DOHH2 (cell line): ENCODE results near the gene WDFY4.

Source experiments
- H3F3A ChIP-seq: fragments of 200-600 bp; sonication (generic), shearing (Covaris generic); 2 replicates; pipeline ENCODE4 v1.6.0; 2016; ENCODE audit warnings: antibody characterized with exemption, mild to moderate bottlenecking; ENCODE audit not compliant: control insufficient read depth, insufficient read depth
- H3K27ac ChIP-seq: fragments of 200-600 bp; sonication (generic); 2 replicates; pipeline ENCODE4 v1.5.1; 2014; ENCODE audit warnings: low read depth, mild to moderate bottlenecking, low read length, moderate library complexity
- H3K27me3 ChIP-seq: fragments of 200-600 bp; sonication (generic); 2 replicates; pipeline ENCODE4 v1.6.1; 2014; ENCODE audit warnings: mild to moderate bottlenecking, low read length, mixed read lengths; ENCODE audit not compliant: control insufficient read depth
- H3K36me3 ChIP-seq: fragments of 200-600 bp; sonication (generic); 2 replicates; pipeline ENCODE4 v1.6.1; 2014; ENCODE audit warnings: mild to moderate bottlenecking, low read length, moderate library complexity, mixed read lengths; ENCODE audit not compliant: control insufficient read depth
- H3K4me1 ChIP-seq: fragments of 200-600 bp; sonication (generic); 2 replicates; pipeline ENCODE4 v1.6.1; 2014; ENCODE audit warnings: mild to moderate bottlenecking, low read length, mixed read lengths; ENCODE audit not compliant: control insufficient read depth
- H3K4me2 ChIP-seq: fragments of 200-600 bp; sonication (generic); 2 replicates; pipeline ENCODE4 v1.6.0; 2014; ENCODE audit warnings: mild to moderate bottlenecking, low read length, moderate library complexity
- H3K4me3 ChIP-seq: fragments of 200-600 bp; sonication (generic); 2 replicates; pipeline ENCODE4 v1.5.1; 2014; ENCODE audit warnings: mild to moderate bottlenecking, low read length, mixed read lengths
- H3K79me2 ChIP-seq: fragments of 200-600 bp; sonication (generic); 2 replicates; pipeline ENCODE4 v1.6.1; 2014; ENCODE audit warnings: mild to moderate bottlenecking, low read length, mixed read lengths; ENCODE audit not compliant: control insufficient read depth
- H3K9me2 ChIP-seq: fragments of 200-600 bp; sonication (generic); replicated peaks from 2 replicates; pipeline ENCODE4 v1.6.1; 2014; ENCODE audit warnings: mild to moderate bottlenecking, low read length, mixed read lengths; ENCODE audit not compliant: control insufficient read depth
- H3K9me3 ChIP-seq: fragments of 200-600 bp; sonication (generic); 2 replicates; pipeline ENCODE4 v1.6.1; 2014; ENCODE audit warnings: antibody characterized with exemption, low read length, mixed read lengths; ENCODE audit not compliant: control insufficient read depth, insufficient read depth
- H4K20me1 ChIP-seq: fragments of 200-600 bp; sonication (generic); 2 replicates; pipeline ENCODE4 v1.6.0; 2014; ENCODE audit warnings: low read depth, mild to moderate bottlenecking, antibody characterized with exemption, low read length, moderate library complexity; ENCODE audit not compliant: control insufficient read depth, insufficient read depth
- CTCF ChIP-seq: fragments of 200-600 bp; sonication (generic); IDR thresholded peaks from one replicate; pipeline ENCODE4 v1.5.1; 2014; ENCODE audit warnings: antibody characterized with exemption, mild to moderate bottlenecking, low read depth, low read length; ENCODE audit not compliant: poor library complexity, severe bottlenecking
- EZH2phosphoT487 ChIP-seq: fragments of 200-600 bp; sonication (generic); IDR thresholded peaks from 2 replicates; pipeline ENCODE4 v1.6.1; 2017; ENCODE audit warnings: borderline replicate concordance, mild to moderate bottlenecking, antibody characterized with exemption, low read length, moderate library complexity, mixed read lengths

The WDFY4 gene

GRCh38 chr10:48819783-48820182 lies 135.1 kb downstream of the WDFY4 start:
- H3K27me3 ChIP-seq: no peaks in the 10 kb centered on the region
- H4K20me1 ChIP-seq: no peaks in the 10 kb centered on the region
- no peak overlapping the region for H3K27ac ChIP-seq
- H3F3A ChIP-seq: no peaks in the 10 kb centered on the region
- no peak overlapping the region for H3K4me3 ChIP-seq
- no peaks in the 10 kb centered on the region for H3K4me1 ChIP-seq
- no peaks in the 10 kb centered on the region for H3K9me2 ChIP-seq
- H3K36me3 ChIP-seq: peaks cover 35% of the 10 kb centered on the region
- no peaks in the 10 kb centered on the region for H3K79me2 ChIP-seq
- no peak overlapping the region for H3K4me2 ChIP-seq
- no peak for TF ChIP-seq CTCF
- no peak for TF ChIP-seq EZH2phosphoT487
- no peaks in the 10 kb centered on the region for H3K9me3 ChIP-seq

GRCh38 chr10:48820231-48820630 lies 135.6 kb downstream of the WDFY4 start:
- Histone ChIP-seq H3K79me2 (no peaks in the 10 kb centered on the region), H4K20me1 (no peaks in the 10 kb centered on the region), H3K27ac (no peak overlapping the region), H3K9me3 (no peaks in the 10 kb centered on the region), H3K36me3 (peaks cover 37% of the 10 kb centered on the region), H3K4me2 (no peak overlapping the region), H3K4me3 (no peak overlapping the region), H3K4me1 (no peaks in the 10 kb centered on the region), H3K27me3 (no peaks in the 10 kb centered on the region), H3K9me2 (no peaks in the 10 kb centered on the region), H3F3A (no peaks in the 10 kb centered on the region)
- TF ChIP-seq CTCF: no peak
- TF ChIP-seq EZH2phosphoT487: no peak

GRCh38 chr10:48820699-48821098 lies 136.0 kb downstream of the WDFY4 start:
- Histone ChIP-seq H3K9me3 (no peaks in the 10 kb centered on the region), H4K20me1 (no peaks in the 10 kb centered on the region), H3K9me2 (no peaks in the 10 kb centered on the region), H3K4me2 (no peak overlapping the region), H3K79me2 (no peaks in the 10 kb centered on the region), H3K36me3 (peaks cover 37% of the 10 kb centered on the region), H3K27ac (no peak overlapping the region), H3K4me1 (no peaks in the 10 kb centered on the region), H3F3A (no peaks in the 10 kb centered on the region), H3K27me3 (no peaks in the 10 kb centered on the region), H3K4me3 (no peak overlapping the region)
- TF ChIP-seq EZH2phosphoT487 (no peak), CTCF (no peak)

- Histone ChIP-seq H3K36me3 (peaks cover 36% of the 10 kb centered on the region), H3K9me3 (no peaks in the 10 kb centered on the region), H3K27me3 (no peaks in the 10 kb centered on the region), H3K4me1 (no peaks in the 10 kb centered on the region), H3K27ac (no peak overlapping the region), H3K4me3 (no peak overlapping the region), H3F3A (no peaks in the 10 kb centered on the region), H3K79me2 (no peaks in the 10 kb centered on the region), H3K9me2 (no peaks in the 10 kb centered on the region), H4K20me1 (no peaks in the 10 kb centered on the region), H3K4me2 (no peak overlapping the region)
- TF ChIP-seq EZH2phosphoT487 (no peak), CTCF (no peak)
These were observed 136.4 kb downstream of the WDFY4 start for GRCh38 chr10:48821111-48821510.
